ENCODE measurements around the gene ERO1A.

- TF ChIP-seq, protein P1, sequence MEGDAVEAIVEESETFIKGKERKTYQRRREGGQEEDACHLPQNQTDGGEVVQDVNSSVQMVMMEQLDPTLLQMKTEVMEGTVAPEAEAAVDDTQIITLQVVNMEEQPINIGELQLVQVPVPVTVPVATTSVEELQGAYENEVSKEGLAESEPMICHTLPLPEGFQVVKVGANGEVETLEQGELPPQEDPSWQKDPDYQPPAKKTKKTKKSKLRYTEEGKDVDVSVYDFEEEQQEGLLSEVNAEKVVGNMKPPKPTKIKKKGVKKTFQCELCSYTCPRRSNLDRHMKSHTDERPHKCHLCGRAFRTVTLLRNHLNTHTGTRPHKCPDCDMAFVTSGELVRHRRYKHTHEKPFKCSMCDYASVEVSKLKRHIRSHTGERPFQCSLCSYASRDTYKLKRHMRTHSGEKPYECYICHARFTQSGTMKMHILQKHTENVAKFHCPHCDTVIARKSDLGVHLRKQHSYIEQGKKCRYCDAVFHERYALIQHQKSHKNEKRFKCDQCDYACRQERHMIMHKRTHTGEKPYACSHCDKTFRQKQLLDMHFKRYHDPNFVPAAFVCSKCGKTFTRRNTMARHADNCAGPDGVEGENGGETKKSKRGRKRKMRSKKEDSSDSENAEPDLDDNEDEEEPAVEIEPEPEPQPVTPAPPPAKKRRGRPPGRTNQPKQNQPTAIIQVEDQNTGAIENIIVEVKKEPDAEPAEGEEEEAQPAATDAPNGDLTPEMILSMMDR (conservative IDR thresholded peaks at IDR 0.05; ENCODE audit: low read depth, low read length): no peak
- TF ChIP-seq EZH2 (IDR thresholded peaks at IDR 0.05; ENCODE audit: low read length, unreplicated experiment): no peak
- TF ChIP-seq EZH2phosphoT487 (IDR thresholded peaks at IDR 0.05; ENCODE audit: borderline replicate concordance, low read length): no peak
Observed at GRCh38 chr14:52599974-52600373, 95.4 kb downstream of the ERO1A start.

Measured in PC-3 (cell line).